Measurements from ENCODE around the gene IL17REL. TPM values are rescaled to one million over a fixed set of nuclear protein-coding genes. Genes with fewer than 3 reads are reported as not detected.
A peak's percentile ranks its signal among the peaks of the same experiment; 100 is the strongest.

The IL17REL gene
- total RNA-seq, 1 experiment from 2014 or later, result 0.24 TPM

GRCh38 chr22:50015451-50016307 is 3.1 kb upstream of the IL17REL start (continued):
- no peak for TF ChIP-seq AFF4 (CRISPR knock-in tag; IDR thresholded peaks at IDR 0.05; ENCODE audit: borderline replicate concordance)
- no peak for TF ChIP-seq ESRRA (CRISPR knock-in tag; IDR thresholded peaks at IDR 0.05; ENCODE audit: borderline replicate concordance)

GRCh38 chr22:50014655-50015401 is 2.3 kb upstream of the IL17REL start:
- no peak overlapping the region for H3K27ac Mint-ChIP-seq
- ChIA-PET CTCF (interaction anchor here (0.6 to 0.7 kb wide), 2 partner anchors 16 to 46 kb away, joined by 3 read pairs; no protein-coding TSS in a partner anchor), POLR2A (interaction anchor here (0.6 kb wide), 1 partner anchor 45 kb away, joined by 5 read pairs; no protein-coding TSS in a partner anchor)
- TF ChIP-seq USF2 (CRISPR knock-in tag; IDR thresholded peaks at IDR 0.05), result no peak
- no peak for TF ChIP-seq ZNF425 (CRISPR knock-in tag; conservative IDR thresholded peaks at IDR 0.05)
- no peak; the same call in 1 of the 2 replicates for TF ChIP-seq FOXP1 (CRISPR knock-in tag; IDR thresholded peaks at IDR 0.05; ENCODE audit: borderline replicate concordance)
- TF ChIP-seq SMAD3 (CRISPR knock-in tag; IDR thresholded peaks at IDR 0.05; ENCODE audit: borderline replicate concordance), result no peak
- no peak for TF ChIP-seq ATF1 (CRISPR knock-in tag; IDR thresholded peaks at IDR 0.05)
- no peak for TF ChIP-seq NR1H2 (CRISPR knock-in tag; IDR thresholded peaks at IDR 0.05)
- no peak for TF ChIP-seq AFF4 (CRISPR knock-in tag; IDR thresholded peaks at IDR 0.05; ENCODE audit: borderline replicate concordance)
- TF ChIP-seq TP53 (CRISPR knock-in tag; IDR thresholded peaks at IDR 0.05), result no peak
- TF ChIP-seq E2F5 (CRISPR knock-in tag; IDR thresholded peaks at IDR 0.05), result 0 out of 2 replicates have a peak, but pooled peaks have one; percentile 50
- no peak for TF ChIP-seq GABPB1 (CRISPR knock-in tag; IDR thresholded peaks at IDR 0.05)
- TF ChIP-seq ZNF219 (CRISPR knock-in tag; IDR thresholded peaks at IDR 0.05; ENCODE audit: borderline replicate concordance), result no peak
- TF ChIP-seq SMAD4 (CRISPR knock-in tag; IDR thresholded peaks at IDR 0.05), result no peak
- no peak for TF ChIP-seq ZNF263 (CRISPR knock-in tag; IDR thresholded peaks at IDR 0.05; ENCODE audit: low read depth)
- TF ChIP-seq STAT6 (CRISPR knock-in tag; conservative IDR thresholded peaks at IDR 0.05; ENCODE audit: low read depth), result no peak
- no peak for TF ChIP-seq MXD4 (CRISPR knock-in tag; IDR thresholded peaks at IDR 0.05; ENCODE audit: borderline replicate concordance)
- TF ChIP-seq ZNF317 (CRISPR knock-in tag; IDR thresholded peaks at IDR 0.05; ENCODE audit: borderline replicate concordance, low read depth), result no peak

More at GRCh38 chr22:50014655-50015401, 2.3 kb upstream of the IL17REL start:
- H3K27me3 Mint-ChIP-seq (ENCODE audit: low read depth), result peaks cover 63% of the 10 kb centered on the region
- H3K4me3 Mint-ChIP-seq, result 0 out of 2 replicates have a peak overlapping the region, but pooled peaks have one; percentile 8
- DNase-seq (ENCODE audit: low spot score) (no peak), ATAC-seq (no peak; the same call in 1 of the 2 replicates)
- peaks cover 13% of the 10 kb centered on the region for H3K4me1 Mint-ChIP-seq
- peaks cover 4% of the 10 kb centered on the region; the same call in 1 of the 2 replicates for H3K9me3 Mint-ChIP-seq
- no peaks in the 10 kb centered on the region for H3K36me3 Mint-ChIP-seq

All from WTC11 (cell line).